ENCODE results near the gene TTC3. TPM values are rescaled to one million over a fixed set of nuclear protein-coding genes. Genes with fewer than 3 reads are reported as not detected.
"Not testable (repeated sequence)": the region's sequence is repeated elsewhere in the genome, so short reads cannot be mapped to it uniquely, and the experiment has no call there.

TTC3 gene
- total RNA-seq, 2 donors from 2014 or later: 63.6 to 111 TPM

- DNase-seq (ENCODE audit: low spot score): no peak
- Histone ChIP-seq H3K27me3 (no peaks in the 10 kb centered on the region), H3K4me1 (no peaks in the 10 kb centered on the region), H3K4me3 (no peak overlapping the region), H3K36me3 (no peaks in the 10 kb centered on the region), H3K9me3 (no peaks in the 10 kb centered on the region), H3K27ac (no peak overlapping the region)
- TF ChIP-seq CTCF (IDR thresholded peaks at IDR 0.05): no peak
Measured at GRCh38 chr21:37045149-37045548, 27.9 kb upstream of the TTC3 start.

DNA sequence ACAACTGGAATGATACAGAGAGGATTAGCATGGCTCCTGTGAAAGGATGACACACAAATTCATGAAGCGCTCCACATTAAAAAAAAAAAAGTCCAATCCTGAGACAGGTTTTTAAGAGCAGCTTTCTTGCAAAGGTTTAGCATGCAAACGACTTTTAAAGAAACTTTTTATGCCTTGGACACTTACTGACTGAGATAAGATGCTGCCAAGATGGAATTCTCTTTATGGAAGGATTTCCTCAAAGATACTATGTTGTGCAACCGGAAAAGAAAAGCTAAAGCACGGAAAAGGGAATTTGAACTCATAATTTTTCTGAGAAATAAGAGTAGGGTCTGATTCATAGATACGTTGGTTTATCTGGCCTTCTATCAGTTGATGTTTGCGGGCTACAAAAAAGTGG, 27.5 kb upstream of the TTC3 start:
- Histone ChIP-seq H3K27me3 (no peaks in the 10 kb centered on the region), H3K36me3 (no peaks in the 10 kb centered on the region), H3K9me3 (no peaks in the 10 kb centered on the region), H3K27ac (no peak overlapping the region), H3K4me3 (no peak overlapping the region), H3K4me1 (no peaks in the 10 kb centered on the region)
- DNase-seq (ENCODE audit: low spot score): no peak
- TF ChIP-seq CTCF (IDR thresholded peaks at IDR 0.05): no peak

DNA sequence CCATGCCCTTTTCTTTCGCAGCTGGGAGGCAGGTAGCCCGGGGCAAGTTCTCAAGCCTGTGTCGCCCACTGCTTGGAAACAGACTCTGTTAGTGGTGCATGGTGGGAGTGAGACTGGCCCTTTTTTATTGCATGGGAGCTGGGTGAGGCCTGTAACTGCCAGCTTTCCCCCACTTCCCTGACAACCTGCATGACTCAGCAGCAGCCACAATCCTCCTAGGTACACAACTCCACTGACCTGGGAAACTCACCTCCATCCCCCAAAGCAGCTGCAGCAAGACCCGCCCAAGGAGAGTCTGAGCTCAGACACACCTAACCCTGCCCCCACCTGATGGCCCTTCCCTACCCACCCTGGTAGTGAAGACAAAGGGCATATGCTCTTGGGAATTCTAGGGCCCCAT, 26.0 kb upstream of the TTC3 start:
- Histone ChIP-seq H3K4me3 (no peak overlapping the region), H3K27ac (no peak overlapping the region), H3K9me3 (no peaks in the 10 kb centered on the region), H3K27me3 (no peaks in the 10 kb centered on the region), H3K36me3 (no peaks in the 10 kb centered on the region), H3K4me1 (no peaks in the 10 kb centered on the region)
- no peak for DNase-seq (ENCODE audit: low spot score)
- TF ChIP-seq CTCF (IDR thresholded peaks at IDR 0.05): no peak

- H3K27ac ChIP-seq; DNase-seq (ENCODE audit: low spot score); H3K4me1 ChIP-seq; H3K27me3 ChIP-seq; H3K4me3 ChIP-seq; H3K36me3 ChIP-seq; H3K9me3 ChIP-seq: not testable (repeated sequence)
Measured at GRCh38 chr21:37049741-37050140, 23.3 kb upstream of the TTC3 start.

- H3K36me3 ChIP-seq: no peaks in the 10 kb centered on the region
- H3K4me1 ChIP-seq: peaks cover 0 to under 1% of the 10 kb centered on the region in 2 donors
- H3K27me3 ChIP-seq: no peaks in the 10 kb centered on the region
- DNase-seq (ENCODE audit: low spot score): no peak
- no peak for TF ChIP-seq CTCF (IDR thresholded peaks at IDR 0.05)
- H3K4me3 ChIP-seq: no peak overlapping the region
- no peak overlapping the region for H3K27ac ChIP-seq
- no peaks in the 10 kb centered on the region for H3K9me3 ChIP-seq
Measured at GRCh38 chr21:37055271-37055855, 17.7 kb upstream of the TTC3 start.

GRCh38 chr21:37057614-37058013, 15.4 kb upstream of the TTC3 start:
- TF ChIP-seq CTCF (IDR thresholded peaks at IDR 0.05): no peak
- Histone ChIP-seq H3K27ac (no peak overlapping the region), H3K4me3 (no peak overlapping the region), H3K36me3 (no peaks in the 10 kb centered on the region), H3K27me3 (no peaks in the 10 kb centered on the region), H3K4me1 (peaks cover 0 to 5% of the 10 kb centered on the region in 2 donors), H3K9me3 (no peaks in the 10 kb centered on the region)
- no peak for DNase-seq (ENCODE audit: low spot score)
